Peyer's patch (tissue), 4 donors: ENCODE data around the gene TRHDE. TPM values are rescaled to one million over a fixed set of nuclear protein-coding genes. Genes with fewer than 3 reads are reported as not detected.

Experiments
- DNase-seq, 3 donors: peaks; one replicate each; pipeline ENCODE4 v3.0.0-alpha.2; 2017 to 2019
- H3K27ac ChIP-seq, 4 donors: fragments of 200-600 bp; sonication (generic); one replicate each; pipeline ENCODE4 v1.5.1; 2016 to 2019
- H3K27me3 ChIP-seq, 2 donors: fragments of 200-600 bp; sonication (generic); one replicate each; pipeline ENCODE4 v1.5.1; 2019
- H3K36me3 ChIP-seq, 3 donors: fragments of 200-600 bp; sonication (generic); one replicate each; pipeline ENCODE4 v1.5.1; 2016 to 2019
- H3K4me1 ChIP-seq, 4 donors: fragments of 200-600 bp; sonication (generic); one replicate each; pipeline ENCODE4 v1.5.1; 2016 to 2019
- H3K4me3 ChIP-seq, 4 donors: fragments of 200-600 bp; sonication (generic); 1 replicate in 3 of 4; 2 replicates in 1 of 4; pipeline ENCODE4 v1.5.1; 2016 to 2019; ENCODE audit warnings: mild to moderate bottlenecking in 1 of 4
- H3K9me3 ChIP-seq, 4 donors: fragments of 200-600 bp; sonication (generic); one replicate each; pipeline ENCODE4 v1.5.1; 2016 to 2019; ENCODE audit warnings: mild to moderate bottlenecking in 1 of 4
- CTCF ChIP-seq, 6 experiments: fragments of 450-650 bp in 4 of 6; fragments of 200-600 bp in 2 of 6; sonication (generic) in 1 of 6; IDR thresholded peaks; one replicate each; pipeline ENCODE4 v1.5.1; 2017 to 2019; ENCODE audit warnings: antibody characterized with exemption in 6 of 6, mild to moderate bottlenecking in 3 of 6, moderate library complexity in 1 of 6
- POLR2A ChIP-seq, 2 donors: fragments of 450-650 bp; IDR thresholded peaks; one replicate each; pipeline ENCODE4 v1.5.1; 2017; ENCODE audit warnings: antibody characterized with exemption in 2 of 2, mild to moderate bottlenecking in 2 of 2, moderate library complexity in 2 of 2
- total RNA-seq, 4 donors: library from RNA; depleted of rRNA; stranded (reverse); fragments of >200 nt; gene quantifications; one replicate each; pipeline ENCODE4 v1.1.0, GENCODE V29; 2016

Gene TRHDE
- total RNA-seq, 4 donors from 2014 or later = 3.3 to 23.8 (median 15.2) TPM

- no peak for TF ChIP-seq POLR2A (IDR thresholded peaks at IDR 0.05)
- Histone ChIP-seq H3K4me1 (no peaks in the 10 kb centered on the region), H3K9me3 (no peaks in the 10 kb centered on the region), H3K27me3 (peaks cover 0 to 4% of the 10 kb centered on the region in 2 donors), H3K4me3 (no peak overlapping the region), H3K36me3 (no peaks in the 10 kb centered on the region), H3K27ac (no peak overlapping the region)
- no peak for DNase-seq
Measured at GRCh38 chr12:72313806-72314205, 41.6 kb downstream of the TRHDE start.

- DNase-seq = no peak
- Histone ChIP-seq H3K27ac (no peak overlapping the region), H3K9me3 (no peaks in the 10 kb centered on the region), H3K27me3 (peaks cover 0 to 4% of the 10 kb centered on the region in 2 donors), H3K4me3 (no peak overlapping the region), H3K36me3 (no peaks in the 10 kb centered on the region), H3K4me1 (no peaks in the 10 kb centered on the region)
- no peak for TF ChIP-seq POLR2A (IDR thresholded peaks at IDR 0.05)
- TF ChIP-seq CTCF (IDR thresholded peaks at IDR 0.05) = no peak
Measured at GRCh38 chr12:72315858-72316257, 43.7 kb downstream of the TRHDE start.

- TF ChIP-seq POLR2A (IDR thresholded peaks at IDR 0.05) = no peak
- no peak for TF ChIP-seq CTCF (IDR thresholded peaks at IDR 0.05)
- Histone ChIP-seq H3K27ac (no peak overlapping the region), H3K4me3 (no peak overlapping the region), H3K9me3 (no peaks in the 10 kb centered on the region), H3K27me3 (peaks cover 0 to 4% of the 10 kb centered on the region in 2 donors), H3K36me3 (no peaks in the 10 kb centered on the region), H3K4me1 (no peaks in the 10 kb centered on the region)
- DNase-seq = no peak
Measured at GRCh38 chr12:72318341-72318740, 46.2 kb downstream of the TRHDE start.

- Histone ChIP-seq H3K4me1 (no peaks in the 10 kb centered on the region), H3K27me3 (no peaks in the 10 kb centered on the region), H3K27ac (no peak overlapping the region), H3K4me3 (no peak overlapping the region), H3K9me3 (no peaks in the 10 kb centered on the region), H3K36me3 (no peaks in the 10 kb centered on the region)
- no peak for DNase-seq
- TF ChIP-seq CTCF (IDR thresholded peaks at IDR 0.05) = no peak
- no peak for TF ChIP-seq POLR2A (IDR thresholded peaks at IDR 0.05)
Measured at GRCh38 chr12:72323881-72324280, 51.7 kb downstream of the TRHDE start.

GRCh38 chr12:72330301-72330700 is 58.1 kb downstream of the TRHDE start:
- Histone ChIP-seq H3K4me1 (no peaks in the 10 kb centered on the region), H3K27ac (no peak overlapping the region), H3K9me3 (no peaks in the 10 kb centered on the region), H3K4me3 (no peak overlapping the region), H3K27me3 (no peaks in the 10 kb centered on the region), H3K36me3 (no peaks in the 10 kb centered on the region)
- no peak for TF ChIP-seq POLR2A (IDR thresholded peaks at IDR 0.05)
- TF ChIP-seq CTCF (IDR thresholded peaks at IDR 0.05) = no peak
- DNase-seq = no peak

GRCh38 chr12:72330784-72331183 is 58.6 kb downstream of the TRHDE start:
- no peaks in the 10 kb centered on the region for H3K9me3 ChIP-seq
- no peak overlapping the region for H3K4me3 ChIP-seq
- H3K27me3 ChIP-seq = no peaks in the 10 kb centered on the region
- H3K4me1 ChIP-seq = no peaks in the 10 kb centered on the region
- TF ChIP-seq POLR2A (IDR thresholded peaks at IDR 0.05) = no peak
- TF ChIP-seq CTCF (IDR thresholded peaks at IDR 0.05) = no peak
- no peaks in the 10 kb centered on the region for H3K36me3 ChIP-seq
- no peak for DNase-seq
- no peak overlapping the region for H3K27ac ChIP-seq
